ENCODE measurements around the gene CTH.
"Not testable (repeated sequence)": the region's sequence is repeated elsewhere in the genome, so short reads cannot be mapped to it uniquely, and the experiment has no call there.

CTH gene

GRCh38 chr1:70455291-70455690, 44.2 kb downstream of the CTH start:
- DNase-seq (ENCODE audit: low spot score): no peak

GRCh38 chr1:70458131-70458530, 47.1 kb downstream of the CTH start:
- no peak for DNase-seq (ENCODE audit: low spot score)

- DNase-seq (ENCODE audit: low spot score): no peak
These were observed 48.6 kb downstream of the CTH start for GRCh38 chr1:70459496-70460225.

DNA sequence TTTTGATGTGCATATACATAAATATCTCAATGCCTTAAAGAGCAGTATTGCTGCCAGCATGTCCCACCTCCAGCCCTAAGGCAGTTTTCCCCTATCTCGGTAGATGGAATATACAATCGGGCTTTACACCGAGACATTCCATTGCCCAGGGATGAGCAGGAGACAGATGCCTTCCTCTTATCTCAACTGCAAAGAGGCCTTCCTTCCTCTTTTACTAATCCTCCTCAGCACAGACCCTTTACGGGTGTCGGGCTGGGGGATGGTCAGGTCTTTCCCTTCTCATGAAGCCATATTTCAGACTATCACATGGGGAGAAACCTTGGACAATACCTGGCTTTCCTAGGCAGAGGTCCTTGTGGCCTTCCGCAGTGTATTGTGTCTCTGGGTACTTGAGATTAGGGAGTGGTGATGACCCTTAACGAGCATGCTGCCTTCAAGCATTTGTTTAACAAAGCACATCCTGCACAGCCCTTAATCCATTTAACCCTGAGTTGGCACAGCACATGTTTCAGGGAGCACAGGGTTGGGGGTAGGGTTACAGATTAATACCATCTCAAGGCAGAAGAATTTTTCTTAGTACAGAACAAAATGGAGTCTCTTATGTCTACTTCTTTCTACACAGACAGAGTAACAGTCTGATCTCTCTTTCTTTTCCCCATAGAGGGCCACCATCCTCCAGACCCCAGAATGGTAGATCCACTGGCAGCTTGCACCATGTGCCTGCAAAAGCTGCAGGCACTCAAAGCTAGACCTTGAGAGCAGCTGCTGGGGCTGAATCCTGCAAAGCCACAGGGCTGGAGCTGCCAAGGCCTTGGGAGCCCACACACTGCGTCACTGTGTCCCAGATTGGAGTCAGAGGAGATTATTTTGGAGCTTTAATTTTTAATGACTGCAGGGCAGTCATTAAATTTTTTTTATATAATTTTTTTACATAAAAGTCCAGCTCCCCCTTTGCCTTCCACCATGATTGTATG, 50.0 kb downstream of the CTH start:
- DNase-seq (ENCODE audit: low spot score): not testable (repeated sequence)

DNA sequence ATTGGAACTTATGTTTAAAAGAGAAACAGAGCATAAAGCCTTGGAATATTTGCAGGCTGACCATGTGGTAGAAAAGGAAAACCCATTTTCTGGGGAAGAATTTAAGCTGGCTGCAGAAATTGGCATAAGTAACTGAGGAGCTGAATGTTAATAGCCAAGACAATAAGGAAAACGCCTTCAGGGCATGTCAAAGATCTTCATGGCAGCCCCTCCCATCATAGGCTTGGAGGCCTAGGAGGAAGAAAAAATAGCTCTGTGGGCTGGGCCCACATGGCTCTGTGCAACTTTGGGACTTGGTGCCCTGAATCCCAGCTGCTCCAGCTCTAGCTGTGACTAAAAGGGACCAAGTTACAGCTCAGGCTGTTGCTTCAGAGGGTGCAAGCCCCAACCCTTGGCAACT, 51.5 kb downstream of the CTH start:
- no peak for DNase-seq (ENCODE audit: low spot score)

DNA sequence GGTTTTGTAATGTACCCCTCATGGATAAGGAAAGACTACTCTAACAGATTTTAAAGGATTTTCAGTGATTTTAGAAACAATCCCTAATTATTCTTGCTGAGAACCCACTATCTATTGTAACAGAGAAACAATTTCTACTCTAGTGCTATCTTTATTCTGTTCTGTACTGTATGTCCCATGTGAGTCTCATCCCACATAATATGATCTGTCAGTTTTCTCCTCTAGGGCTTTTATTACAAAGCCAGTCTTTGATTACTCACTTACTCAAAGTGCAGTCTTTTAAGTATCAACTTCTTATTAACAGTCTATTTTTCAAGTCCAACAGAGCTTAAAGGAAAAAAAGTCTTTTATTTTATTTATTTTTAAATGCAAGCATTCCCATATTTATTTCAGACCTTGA, 54.8 kb downstream of the CTH start:
- DNase-seq (ENCODE audit: low spot score): no peak

DNA sequence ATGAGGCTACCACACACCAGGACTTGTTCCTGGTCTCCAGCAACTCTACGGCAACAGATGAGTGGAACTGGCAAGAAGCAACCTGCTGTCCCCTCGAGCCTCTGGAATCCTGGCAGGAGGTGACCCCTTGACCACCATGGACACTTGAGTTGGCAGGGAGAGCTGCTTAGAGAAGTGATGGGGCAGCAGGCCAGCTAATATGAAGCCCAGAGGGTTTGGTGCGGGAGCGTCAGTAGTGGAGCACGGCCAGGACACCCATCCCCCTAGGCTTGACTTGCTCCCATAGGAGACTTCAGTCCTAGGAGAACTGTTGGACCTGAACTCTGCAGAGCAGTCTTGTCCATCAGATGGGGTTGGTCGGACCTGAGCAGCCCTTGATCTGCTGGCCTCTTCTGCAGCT, 56.5 kb downstream of the CTH start:
- DNase-seq (ENCODE audit: low spot score): no peak

GRCh38 chr1:70468180-70468579, 57.1 kb downstream of the CTH start:
- no peak for DNase-seq (ENCODE audit: low spot score)

DNA sequence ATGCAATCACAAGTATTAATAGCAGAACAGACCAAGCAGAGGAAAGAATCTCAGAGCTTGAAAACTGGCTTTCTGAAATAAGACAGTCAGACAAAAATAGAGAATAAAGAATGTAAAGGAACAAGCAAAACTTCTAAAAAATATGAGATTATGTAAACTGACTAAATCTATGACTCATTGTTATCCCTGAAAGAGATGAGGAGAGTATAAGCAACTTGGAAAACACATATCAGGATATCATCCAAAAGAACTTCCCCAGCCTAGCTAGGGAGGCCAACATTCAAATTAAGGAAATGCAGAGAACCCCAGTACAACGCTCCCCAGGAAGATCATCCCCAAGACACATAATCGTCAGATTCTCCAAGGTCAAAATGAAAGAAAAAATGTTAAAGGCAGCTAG, 58.1 kb downstream of the CTH start:
- not testable (repeated sequence) for DNase-seq (ENCODE audit: low spot score)

GRCh38 chr1:70475023-70475422, 64.0 kb downstream of the CTH start:
- DNase-seq (ENCODE audit: low spot score): no peak

DNA sequence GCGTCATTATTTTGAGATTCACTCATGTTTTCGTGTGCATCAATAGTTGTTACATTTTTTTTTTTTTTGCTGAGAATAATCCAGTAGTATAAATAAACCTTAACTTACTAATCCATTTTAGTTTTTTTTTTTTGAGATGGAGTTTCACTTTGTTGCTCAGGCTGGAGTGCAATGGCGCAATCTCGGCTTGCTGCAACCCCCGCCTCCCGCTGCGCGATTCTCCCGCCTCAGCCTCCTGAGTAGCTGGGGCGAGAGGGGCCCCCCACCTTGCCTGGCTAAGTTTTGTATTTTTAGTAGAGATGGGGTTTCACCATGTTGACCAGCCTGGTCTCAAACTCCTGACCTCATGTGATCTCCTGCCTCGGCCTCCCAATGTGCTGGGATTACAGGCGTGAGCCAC, 66.0 kb downstream of the CTH start:
- no peak for DNase-seq (ENCODE audit: low spot score)

DNA sequence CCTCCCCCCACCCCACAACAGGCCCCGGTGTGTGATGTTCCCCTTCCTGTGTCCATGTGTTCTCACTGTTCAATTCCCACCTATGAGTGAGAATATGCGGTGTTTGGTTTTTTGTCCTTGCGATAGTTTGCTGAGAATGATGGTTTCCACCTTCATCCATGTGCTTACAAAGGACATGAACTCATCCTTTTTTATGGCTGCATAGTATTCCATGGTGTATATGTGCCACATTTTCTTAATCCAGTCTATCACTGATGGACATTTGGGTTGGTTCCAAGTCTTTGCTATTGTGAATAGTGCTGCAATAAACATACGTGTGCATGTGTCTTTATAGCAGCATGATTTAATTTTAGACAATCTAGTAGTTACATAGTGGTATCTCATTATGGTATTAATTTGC, 66.8 kb downstream of the CTH start:
- DNase-seq (ENCODE audit: low spot score): not testable (repeated sequence)

GRCh38 chr1:70483342-70483741, 72.3 kb downstream of the CTH start:
- DNase-seq (ENCODE audit: low spot score): no peak

DNA sequence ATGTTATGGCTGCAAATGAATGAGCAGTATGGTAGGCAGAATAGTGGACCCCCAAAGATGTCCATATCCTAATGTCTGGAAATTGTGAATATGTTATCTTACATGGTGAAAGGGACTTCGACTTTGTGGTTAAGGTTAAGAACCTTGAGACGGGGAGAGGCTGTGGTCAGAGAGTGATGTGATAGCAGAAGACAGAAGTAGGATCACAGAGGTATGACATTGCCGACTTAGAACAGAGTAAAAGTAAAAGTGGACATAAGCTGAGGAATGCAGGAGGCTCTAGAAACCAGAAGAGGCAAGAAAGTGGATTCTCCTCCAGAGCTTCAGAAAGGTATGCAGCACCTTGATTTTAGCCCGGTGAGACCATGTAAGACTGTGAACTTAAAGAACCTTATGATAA, 74.6 kb downstream of the CTH start:
- DNase-seq (ENCODE audit: low spot score): no peak

DNA sequence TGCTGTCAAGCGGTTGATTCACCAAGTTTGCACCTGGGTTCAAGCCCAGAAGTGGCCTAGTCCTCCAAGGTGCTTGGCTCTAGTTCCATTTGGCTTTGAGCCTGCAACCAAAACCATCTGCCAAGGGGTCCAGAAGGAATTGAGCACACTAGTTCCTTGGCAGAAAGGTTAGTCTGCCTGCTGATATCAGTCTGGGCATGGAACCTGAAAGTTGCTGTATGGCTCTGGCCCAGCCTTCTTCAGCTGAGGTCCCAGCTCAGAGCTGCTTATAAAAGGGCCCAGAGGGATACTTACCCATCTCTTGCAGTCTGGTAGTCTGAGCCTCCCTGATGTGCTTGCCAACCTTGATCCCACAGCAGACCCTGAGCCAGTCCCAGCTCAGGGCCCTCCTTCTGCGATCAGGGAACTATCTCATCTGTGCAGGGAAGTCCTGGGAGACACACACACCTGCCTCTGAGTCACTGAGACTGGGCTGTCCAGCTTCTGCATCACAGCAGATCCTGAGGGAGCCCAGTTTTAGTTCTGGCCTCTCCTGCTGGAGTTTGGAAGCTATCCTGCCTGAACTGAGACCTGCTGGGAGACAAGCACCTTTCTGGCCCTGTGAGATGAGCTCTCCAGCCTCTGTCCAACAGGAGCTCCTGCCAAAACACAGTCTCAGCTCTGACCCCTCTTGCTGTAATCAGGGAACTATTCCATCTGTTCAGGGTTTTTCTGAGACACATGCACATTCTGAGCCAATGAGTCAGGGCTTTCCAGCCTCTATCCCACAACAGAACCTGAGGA, 75.8 kb downstream of the CTH start:
- DNase-seq (ENCODE audit: low spot score): no peak

DNA sequence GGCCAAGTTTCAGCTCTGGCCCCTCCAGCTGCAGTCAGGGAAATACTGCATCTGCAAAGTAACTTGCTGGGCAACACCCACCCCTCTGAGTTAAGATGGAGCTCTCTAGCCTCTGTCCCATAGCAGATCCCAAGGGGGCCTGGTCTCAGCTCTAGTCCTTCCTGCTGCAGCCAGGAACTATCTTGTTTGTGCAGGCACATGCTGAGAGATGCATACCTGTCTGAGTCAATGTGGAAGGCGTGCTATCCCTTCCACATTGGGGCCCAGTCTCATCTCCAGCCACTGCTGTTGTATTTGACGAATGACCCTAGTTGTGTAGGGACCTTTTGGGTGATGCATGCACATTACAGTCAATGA, 76.4 kb downstream of the CTH start:
- DNase-seq (ENCODE audit: low spot score): no peak

DNA sequence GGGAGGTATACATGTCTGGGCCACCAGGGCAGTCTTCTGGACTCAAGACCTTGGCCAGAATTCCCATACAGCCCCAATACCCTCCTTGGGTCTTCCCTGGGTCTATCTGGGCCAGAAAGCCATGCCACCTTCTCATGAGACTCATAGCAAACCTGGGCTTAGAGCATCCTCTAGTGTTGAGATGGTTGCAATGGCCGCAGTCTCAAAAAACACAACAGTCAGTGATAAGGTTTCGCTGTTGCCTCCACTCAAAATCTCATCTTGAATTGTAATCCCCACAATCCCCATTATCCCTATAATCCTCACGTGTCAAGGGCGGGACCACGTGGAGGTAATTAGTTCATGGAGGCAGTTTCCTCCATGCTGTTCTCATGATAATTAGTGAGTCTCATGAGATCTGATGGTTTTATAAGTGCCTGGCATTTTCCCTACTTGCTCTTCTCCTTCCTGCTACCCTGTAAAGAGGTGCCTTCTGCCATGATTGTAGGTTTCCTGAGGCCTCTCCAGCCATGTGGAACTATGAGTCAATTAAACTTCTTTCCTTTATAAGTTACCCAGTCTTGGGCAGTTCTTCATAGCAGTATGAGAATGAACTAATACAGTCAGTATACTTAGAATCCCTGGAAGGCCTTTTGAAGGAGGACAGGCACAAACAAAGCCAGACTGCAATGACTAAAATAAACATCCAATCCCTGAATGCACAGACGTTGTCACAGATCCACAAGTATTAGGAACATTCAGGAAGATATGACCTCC, 77.0 kb downstream of the CTH start:
- DNase-seq (ENCODE audit: low spot score): no peak
